Common myeloid progenitor, CD34-positive (primary cell): ENCODE measurements around the gene SLAIN2.

Experiments
- CTCF ChIA-PET: fragments of 350-600 bp; sonication (Branson Sonifier 250); formaldehyde crosslinking; loops from one replicate; lab custom pipeline; 2021; ENCODE audit warnings: antibody characterized with exemption; lab: Charles Lee
- POLR2A ChIA-PET: fragments of 350-600 bp; sonication (Branson Sonifier 250); formaldehyde crosslinking; loops from one replicate; lab custom pipeline; 2021; ENCODE audit warnings: antibody characterized with exemption; lab: Charles Lee
- DNase-seq, 3 donors: peaks; one replicate each; pipeline versions ENCODE4 v3.0.0 to v3.0.0-alpha.2; 2013
- H3K27ac ChIP-seq, 2 experiments: 1 replicate in 1 of 2; 2 replicates in 1 of 2; pipeline ENCODE4 v1.7.0; 2013; ENCODE audit warnings: inconsistent platforms in 2 of 2, low read length in 2 of 2, mild to moderate bottlenecking in 2 of 2, low read depth in 1 of 2, moderate library complexity in 1 of 2; ENCODE audit not compliant: severe bottlenecking in 2 of 2, insufficient read depth in 1 of 2, poor library complexity in 1 of 2
- H3K27me3 ChIP-seq, 5 experiments: replicated peaks in 2 of 5; 1 replicate in 3 of 5; 2 replicates in 2 of 5; pipeline versions ENCODE4 v1.6.1 to v1.7.0; 2013; ENCODE audit warnings: low read length in 4 of 5, mild to moderate bottlenecking in 2 of 5, moderate library complexity in 2 of 5, inconsistent platforms in 1 of 5; ENCODE audit not compliant: insufficient read depth in 5 of 5, control insufficient read depth in 4 of 5
- H3K36me3 ChIP-seq, 4 experiments: 1 replicate in 2 of 4; 2 replicates in 2 of 4; pipeline versions ENCODE4 v1.6.1 to v1.7.0; 2013; ENCODE audit warnings: low read length in 3 of 4, control low read depth in 1 of 4, mild to moderate bottlenecking in 1 of 4; ENCODE audit not compliant: control insufficient read depth in 4 of 4, insufficient read depth in 4 of 4
- H3K4me1 ChIP-seq, 4 experiments: 1 replicate in 3 of 4; 2 replicates in 1 of 4; pipeline versions ENCODE4 v1.6.1 to v1.7.1; 2013; ENCODE audit warnings: low read length in 3 of 4, mild to moderate bottlenecking in 3 of 4, control low read depth in 1 of 4, inconsistent platforms in 1 of 4, moderate library complexity in 1 of 4; ENCODE audit not compliant: control insufficient read depth in 4 of 4, insufficient read depth in 4 of 4; ENCODE audit errors: control extremely low read depth in 1 of 4
- H3K4me3 ChIP-seq, 7 experiments: 1 replicate in 4 of 7; 2 replicates in 3 of 7; pipeline versions ENCODE4 v1.5.1 to v1.7.0; 2013; ENCODE audit warnings: mild to moderate bottlenecking in 7 of 7, low read length in 6 of 7, moderate library complexity in 6 of 7, inconsistent platforms in 2 of 7, low read depth in 2 of 7, control low read depth in 1 of 7; ENCODE audit not compliant: insufficient read depth in 4 of 7, control insufficient read depth in 1 of 7; ENCODE audit errors: extremely low read depth in 1 of 7
- H3K9me3 ChIP-seq, 5 experiments: 1 replicate in 4 of 5; 2 replicates in 1 of 5; pipeline versions ENCODE4 v1.6.1 to v1.7.1; 2013; ENCODE audit warnings: low read length in 4 of 5, mild to moderate bottlenecking in 2 of 5, inconsistent platforms in 1 of 5, low read depth in 1 of 5, moderate library complexity in 1 of 5; ENCODE audit not compliant: control insufficient read depth in 4 of 5, insufficient read depth in 2 of 5; ENCODE audit errors: control extremely low read depth in 1 of 5
- WGBS: methylation state at CpG from one replicate; pipeline ENCODE4 v1.1.5; 2013; ENCODE audit not compliant: insufficient coverage; 5-methylcytosine and 5-hydroxymethylcytosine counted together

The SLAIN2 gene

GRCh38 chr4:48347282-48347921, 6.1 kb downstream of the SLAIN2 start:
- POLR2A ChIA-PET: no interaction called here
- Histone ChIP-seq H3K36me3 (peaks cover 0 to 2% (median 0%) of the 10 kb centered on the region in 4 experiments), H3K9me3 (peaks cover 0 to under 1% (median 0%) of the 10 kb centered on the region in 5 experiments), H3K4me3 (no peak overlapping the region), H3K27me3 (no peaks in the 10 kb centered on the region), H3K27ac (no peak overlapping the region), H3K4me1 (peaks cover 13 to 31% (median 26%) of the 10 kb centered on the region in 4 experiments)
- CTCF ChIA-PET: no interaction called here
- WGBS: no CpG with 5 or more reads among the region's 7 CpGs
- DNase-seq: no peak

- POLR2A ChIA-PET: no interaction called here
- Histone ChIP-seq H3K9me3 (peaks cover 0 to 7% (median 2%) of the 10 kb centered on the region in 5 experiments), H3K27me3 (no peaks in the 10 kb centered on the region), H3K27ac (no peak overlapping the region), H3K36me3 (peaks cover 0 to 5% (median 2%) of the 10 kb centered on the region in 4 experiments), H3K4me1 (peaks cover 0 to 12% (median 4%) of the 10 kb centered on the region in 4 experiments), H3K4me3 (no peak overlapping the region)
- CTCF ChIA-PET: interaction anchor here (1.2 to 1.9 kb wide), 3 partner anchors 10 to 146 kb away, joined by 3 to 4 read pairs (median 3); no protein-coding TSS in a partner anchor
- no peak for DNase-seq
- WGBS: no CpG with 5 or more reads among the region's 1 CpG
Measured at GRCh38 chr4:48350871-48351270, 9.5 kb downstream of the SLAIN2 start.

GRCh38 chr4:48352793-48353192, 11.5 kb downstream of the SLAIN2 start:
- Histone ChIP-seq H3K4me1 (peaks cover 0 to 2% (median 0%) of the 10 kb centered on the region in 4 experiments), H3K9me3 (peaks cover 0 to 7% (median 2%) of the 10 kb centered on the region in 5 experiments), H3K27me3 (no peaks in the 10 kb centered on the region), H3K36me3 (peaks cover 0 to 5% (median 2%) of the 10 kb centered on the region in 4 experiments), H3K27ac (no peak overlapping the region), H3K4me3 (no peak overlapping the region)
- POLR2A ChIA-PET: no interaction called here
- CTCF ChIA-PET: no interaction called here
- WGBS: 100% methylated on average over 2 of the region's 4 CpGs
- DNase-seq: no peak

- H3K4me3 ChIP-seq: no peak overlapping the region
- POLR2A ChIA-PET: interaction anchor here (0.9 kb wide), 1 partner anchor 15 kb away, joined by 3 read pairs; the partner anchor contains the start of gene SLAIN2
- peaks cover 0 to 5% (median 2%) of the 10 kb centered on the region in 4 experiments for H3K36me3 ChIP-seq
- peaks cover 0 to 7% (median 2%) of the 10 kb centered on the region in 5 experiments for H3K9me3 ChIP-seq
- H3K27me3 ChIP-seq: no peaks in the 10 kb centered on the region
- DNase-seq: no peak
- H3K27ac ChIP-seq: no peak overlapping the region
- H3K4me1 ChIP-seq: peaks cover 0 to 2% (median 0%) of the 10 kb centered on the region in 4 experiments
- CTCF ChIA-PET: interaction anchor here (0.9 kb wide), 1 partner anchor 16 kb away, joined by 3 read pairs; no protein-coding TSS in a partner anchor
- WGBS: 100% methylated on average over 1 of the region's 1 CpG
Measured at GRCh38 chr4:48356355-48356754, 15.0 kb downstream of the SLAIN2 start.

GRCh38 chr4:48360285-48361011, 19.1 kb downstream of the SLAIN2 start:
- no peak for DNase-seq
- Histone ChIP-seq H3K4me3 (no peak overlapping the region), H3K4me1 (peaks cover 0 to 2% (median 0%) of the 10 kb centered on the region in 4 experiments), H3K36me3 (no peaks in the 10 kb centered on the region), H3K9me3 (no peaks in the 10 kb centered on the region), H3K27me3 (no peaks in the 10 kb centered on the region), H3K27ac (no peak overlapping the region)
- CTCF ChIA-PET: interaction anchor here (0.8 kb wide), 1 partner anchor 9 kb away, joined by 4 read pairs; no protein-coding TSS in a partner anchor
- POLR2A ChIA-PET: interaction anchor here (0.7 kb wide), 1 partner anchor 77 kb away, joined by 3 read pairs; no protein-coding TSS in a partner anchor
- WGBS: no CpG with 5 or more reads among the region's 4 CpGs

- Histone ChIP-seq H3K4me1 (peaks cover 0 to 2% (median 0%) of the 10 kb centered on the region in 4 experiments), H3K27me3 (no peaks in the 10 kb centered on the region), H3K4me3 (no peak overlapping the region), H3K36me3 (no peaks in the 10 kb centered on the region), H3K9me3 (no peaks in the 10 kb centered on the region), H3K27ac (no peak overlapping the region)
- no CpG with 5 or more reads among the region's 1 CpG for WGBS
- ChIA-PET CTCF (interaction anchor here (0.8 to 1.1 kb wide), 2 partner anchors 10 to 19 kb away, joined by 3 to 4 read pairs; no protein-coding TSS in a partner anchor), POLR2A (no interaction called here)
- DNase-seq: no peak
Measured at GRCh38 chr4:48361012-48361400, 19.7 kb downstream of the SLAIN2 start.
